ENCODE measurements around the gene RASSF4.

RASSF4 gene

GRCh38 chr10:44929356-44930255, 30.0 kb upstream of the RASSF4 start:
- DNase-seq, result no peak
- Histone ChIP-seq H3K27me3 (replicated peaks) (no peaks in the 10 kb centered on the region), H3K4me3 (ENCODE audit: low read depth, low read length) (no peak overlapping the region), H3K36me3 (replicated peaks) (no peaks in the 10 kb centered on the region), H3K27ac (no peak overlapping the region)
- no peak for TF ChIP-seq CTCF (IDR thresholded peaks at IDR 0.05; ENCODE audit: low read depth, low read length, missing control alignments)
- in situ Hi-C loops (cut with HindIII; ENCODE audit: low pct_ligation_motif_present, low sequenced_read_pairs), result no loop called here

- in situ Hi-C loops (cut with HindIII; ENCODE audit: low pct_ligation_motif_present, low sequenced_read_pairs), result no loop called here
Measured at GRCh38 chr10:44930904-44931620, 28.5 kb upstream of the RASSF4 start.

GRCh38 chr10:44931621-44932516, 27.7 kb upstream of the RASSF4 start:
- Histone ChIP-seq H3K36me3 (replicated peaks) (no peaks in the 10 kb centered on the region), H3K27ac (no peak overlapping the region), H3K27me3 (replicated peaks) (no peaks in the 10 kb centered on the region), H3K4me3 (ENCODE audit: low read depth, low read length) (no peak overlapping the region)
- no peak for TF ChIP-seq CTCF (IDR thresholded peaks at IDR 0.05; ENCODE audit: low read depth, low read length, missing control alignments)
- no peak for DNase-seq
- in situ Hi-C loops (cut with HindIII; ENCODE audit: low pct_ligation_motif_present, low sequenced_read_pairs), result no loop called here

More at GRCh38 chr10:44930904-44931620, 28.5 kb upstream of the RASSF4 start:
- Histone ChIP-seq H3K27me3 (replicated peaks) (no peaks in the 10 kb centered on the region), H3K4me3 (ENCODE audit: low read depth, low read length) (no peak overlapping the region), H3K27ac (no peak overlapping the region), H3K36me3 (replicated peaks) (no peaks in the 10 kb centered on the region)
- no peak for TF ChIP-seq CTCF (IDR thresholded peaks at IDR 0.05; ENCODE audit: low read depth, low read length, missing control alignments)
- no peak for DNase-seq

- Histone ChIP-seq H3K27me3 (replicated peaks) (no peaks in the 10 kb centered on the region), H3K27ac (no peak overlapping the region), H3K4me3 (ENCODE audit: low read depth, low read length) (no peak overlapping the region), H3K36me3 (replicated peaks) (no peaks in the 10 kb centered on the region)
- DNase-seq, result peak; percentile 72
- in situ Hi-C loops (cut with HindIII; ENCODE audit: low pct_ligation_motif_present, low sequenced_read_pairs), result no loop called here
- peak; percentile 99 for TF ChIP-seq CTCF (IDR thresholded peaks at IDR 0.05; ENCODE audit: low read depth, low read length, missing control alignments)
Measured at GRCh38 chr10:44932517-44933450, 26.8 kb upstream of the RASSF4 start.
